Measurements from ENCODE around the gene ST8SIA6.

- TF ChIP-seq RAD21 (IDR thresholded peaks at IDR 0.05; ENCODE audit: low read depth) = no peak
- no peak for TF ChIP-seq YY1 (IDR thresholded peaks at IDR 0.05; ENCODE audit: extremely low read depth, insufficient replicate concordance, low read depth, low read length)
- TF ChIP-seq FOSL1 (IDR thresholded peaks at IDR 0.05; ENCODE audit: low read depth) = no peak
- TF ChIP-seq CTCF (IDR thresholded peaks at IDR 0.05 in 2 of 3, conservative IDR thresholded peaks at IDR 0.05 in 1 of 3; ENCODE audit: borderline replicate concordance in 1 of 3, insufficient read depth in 1 of 3, low read depth in 2 of 3, low read length in 2 of 3) = no peak
- TF ChIP-seq EZH2 (IDR thresholded peaks at IDR 0.05) = no peak
These were observed 147.3 kb downstream of the ST8SIA6 start for GRCh38 chr10:17307123-17307522.

Measured in HCT116 (cell line).